GM21717 (cell line): ENCODE results near the gene CHCHD6.

ENCODE experiments used
- ATAC-seq: cut with Tn5 transposase; IDR thresholded peaks from one replicate; pipeline ENCODE4 v1.9.1; 2021; ENCODE audit warnings: mild to moderate bottlenecking, moderate library complexity; ENCODE audit not compliant: unreplicated experiment

The CHCHD6 gene

GRCh38 chr3:126668450-126669401, 35.3 kb upstream of the CHCHD6 start:
- ATAC-seq = no peak

- no peak for ATAC-seq
Measured at GRCh38 chr3:126671521-126671920, 32.5 kb upstream of the CHCHD6 start.

- no peak for ATAC-seq
Measured at GRCh38 chr3:126672340-126672739, 31.7 kb upstream of the CHCHD6 start.

- no peak for ATAC-seq
Measured at GRCh38 chr3:126672741-126673140, 31.3 kb upstream of the CHCHD6 start.

GRCh38 chr3:126676919-126677705, 26.9 kb upstream of the CHCHD6 start:
- ATAC-seq = no peak

GRCh38 chr3:126677862-126678503, 26.1 kb upstream of the CHCHD6 start:
- no peak for ATAC-seq

- no peak for ATAC-seq
Measured at GRCh38 chr3:126678693-126679317, 25.2 kb upstream of the CHCHD6 start.

GRCh38 chr3:126679318-126679751, 24.7 kb upstream of the CHCHD6 start:
- no peak for ATAC-seq

- no peak for ATAC-seq
Measured at GRCh38 chr3:126679831-126680666, 24.0 kb upstream of the CHCHD6 start.

GRCh38 chr3:126680667-126681055, 23.4 kb upstream of the CHCHD6 start:
- no peak for ATAC-seq

GRCh38 chr3:126682009-126682408, 22.0 kb upstream of the CHCHD6 start:
- ATAC-seq = no peak

- no peak for ATAC-seq
Measured at GRCh38 chr3:126683069-126683468, 21.0 kb upstream of the CHCHD6 start.

- ATAC-seq = no peak
Measured at GRCh38 chr3:126684218-126684751, 19.8 kb upstream of the CHCHD6 start.

- ATAC-seq = no peak
Measured at GRCh38 chr3:126685021-126685420, 19.0 kb upstream of the CHCHD6 start.

- no peak for ATAC-seq
Measured at GRCh38 chr3:126685493-126685892, 18.5 kb upstream of the CHCHD6 start.

GRCh38 chr3:126691765-126692164, 12.3 kb upstream of the CHCHD6 start:
- no peak for ATAC-seq

GRCh38 chr3:126692858-126693257, 11.2 kb upstream of the CHCHD6 start:
- no peak for ATAC-seq

GRCh38 chr3:126693921-126694320, 10.1 kb upstream of the CHCHD6 start:
- ATAC-seq = no peak

- ATAC-seq = no peak
Measured at GRCh38 chr3:126696701-126697267, 7.3 kb upstream of the CHCHD6 start.
